IgD-negative memory B cell (primary cell): Measurements from ENCODE around the gene TRIM74. TPM values are rescaled to one million over a fixed set of nuclear protein-coding genes. Genes with fewer than 3 reads are reported as not detected.
"Not testable (repeated sequence)": the region's sequence is repeated elsewhere in the genome, so short reads cannot be mapped to it uniquely, and the experiment has no call there.

Experiments used
- H3K27ac Mint-ChIP-seq, 3 donors: one replicate each; pipeline ENCODE4 v1.8.0; 2020 to 2022; ENCODE audit warnings: mild to moderate bottlenecking in 3 of 3, mixed read lengths in 3 of 3, moderate library complexity in 1 of 3
- H3K27me3 Mint-ChIP-seq: one replicate; pipeline ENCODE4 v1.8.0; 2021; ENCODE audit warnings: mixed read lengths
- H3K36me3 Mint-ChIP-seq: one replicate; pipeline ENCODE4 v1.8.0; 2020; ENCODE audit warnings: mild to moderate bottlenecking, mixed read lengths
- H3K4me1 Mint-ChIP-seq, 3 donors: one replicate each; pipeline ENCODE4 v1.8.0; 2020 to 2022; ENCODE audit warnings: mixed read lengths in 3 of 3, mild to moderate bottlenecking in 1 of 3
- H3K4me3 Mint-ChIP-seq, 4 donors: one replicate each; pipeline ENCODE4 v1.8.0; 2020 to 2022; ENCODE audit warnings: mild to moderate bottlenecking in 4 of 4, mixed read lengths in 4 of 4, moderate library complexity in 3 of 4
- H3K9me3 Mint-ChIP-seq, 3 donors: one replicate each; pipeline ENCODE4 v1.8.0; 2020 to 2021; ENCODE audit warnings: mixed read lengths in 3 of 3, mild to moderate bottlenecking in 1 of 3
- polyA plus RNA-seq: library from polyadenylated mRNA; unstranded; fragments of 300-500 nt; fragmentation: Illumina TruSeq; gene quantifications from one replicate; pipeline ENCODE4 v1.2.3, GENCODE V29; 2021

Gene TRIM74
- polyA plus RNA-seq, 1 donor from 2014 or later: 0.66 TPM

DNA sequence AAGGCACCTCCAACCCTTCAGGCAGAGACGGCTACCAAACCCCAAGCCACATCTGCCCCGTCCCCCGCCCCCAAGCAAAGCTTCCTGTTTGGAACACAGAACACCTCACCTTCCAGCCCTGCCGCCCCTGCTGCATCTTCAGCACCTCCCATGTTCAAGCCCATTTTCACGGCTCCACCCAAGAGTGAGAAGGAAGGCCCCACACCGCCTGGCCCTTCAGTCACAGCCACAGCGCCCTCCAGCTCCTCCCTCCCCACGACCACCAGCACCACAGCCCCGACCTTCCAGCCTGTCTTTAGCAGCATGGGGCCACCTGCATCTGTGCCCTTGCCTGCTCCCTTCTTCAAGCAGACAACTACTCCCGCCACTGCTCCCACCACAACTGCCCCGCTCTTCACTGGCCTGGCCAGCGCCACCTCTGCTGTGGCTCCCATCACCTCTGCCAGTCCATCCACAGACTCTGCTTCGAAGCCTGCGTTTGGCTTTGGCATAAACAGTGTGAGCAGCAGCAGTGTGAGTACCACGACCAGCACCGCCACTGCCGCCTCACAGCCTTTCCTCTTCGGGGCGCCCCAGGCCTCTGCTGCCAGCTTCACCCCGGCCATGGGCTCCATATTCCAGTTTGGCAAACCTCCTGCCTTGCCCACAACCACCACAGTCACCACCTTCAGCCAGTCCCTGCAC lies 27.1 kb downstream of the TRIM74 start:
- not testable (repeated sequence) for H3K27me3 Mint-ChIP-seq, H3K9me3 Mint-ChIP-seq, H3K4me3 Mint-ChIP-seq, H3K36me3 Mint-ChIP-seq, H3K4me1 Mint-ChIP-seq, H3K27ac Mint-ChIP-seq

DNA sequence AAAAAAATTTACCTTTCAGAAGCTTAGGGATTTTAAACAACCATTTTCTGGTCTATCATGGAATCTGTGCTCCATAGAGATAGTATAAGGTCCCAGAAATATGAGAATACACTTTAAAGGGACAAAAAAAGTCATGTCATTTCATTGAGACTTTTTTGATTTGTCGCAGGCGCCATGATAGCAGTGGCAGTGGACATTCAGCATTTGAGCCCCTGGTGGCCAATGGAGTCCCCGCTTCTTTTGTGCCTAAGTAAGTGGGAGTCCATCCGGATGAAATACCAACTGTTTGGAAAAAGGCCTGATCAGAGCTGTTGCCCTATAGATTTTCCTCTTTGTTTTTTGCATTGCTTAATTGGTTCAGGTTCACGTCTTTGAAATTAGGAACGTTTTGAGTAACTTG lies 41.0 kb downstream of the TRIM74 start:
- not testable (repeated sequence) for H3K36me3 Mint-ChIP-seq, H3K9me3 Mint-ChIP-seq, H3K4me3 Mint-ChIP-seq, H3K27me3 Mint-ChIP-seq
- Mint-ChIP-seq H3K27ac (peak overlapping the region in 1 of 3 donors; percentile 48), H3K4me1 (peaks cover 19 to 25% (median 21%) of the 10 kb centered on the region in 3 donors)

DNA sequence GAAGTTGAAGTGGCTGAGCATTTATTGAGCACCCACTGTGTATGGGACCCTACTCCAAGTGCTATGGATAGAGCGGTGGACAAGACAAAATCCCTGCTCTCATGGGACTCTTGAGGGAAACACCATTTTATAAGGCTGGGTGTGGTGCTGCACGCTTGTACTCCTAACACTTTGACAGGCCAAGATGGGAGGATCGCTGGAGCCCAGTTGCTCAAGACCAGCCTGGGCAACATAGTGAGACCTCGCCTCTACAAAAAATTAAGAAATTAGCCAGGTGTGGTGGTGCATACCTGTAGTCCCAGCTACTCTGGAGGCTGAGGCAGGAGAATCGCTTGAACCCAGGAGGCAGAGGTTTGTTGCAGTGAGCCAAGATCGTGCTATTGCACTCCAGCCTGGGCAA lies 41.5 kb downstream of the TRIM74 start:
- not testable (repeated sequence) for H3K4me3 Mint-ChIP-seq, H3K36me3 Mint-ChIP-seq, H3K27me3 Mint-ChIP-seq, H3K27ac Mint-ChIP-seq, H3K9me3 Mint-ChIP-seq
- H3K4me1 Mint-ChIP-seq: peaks cover 20 to 25% (median 23%) of the 10 kb centered on the region in 3 donors

DNA sequence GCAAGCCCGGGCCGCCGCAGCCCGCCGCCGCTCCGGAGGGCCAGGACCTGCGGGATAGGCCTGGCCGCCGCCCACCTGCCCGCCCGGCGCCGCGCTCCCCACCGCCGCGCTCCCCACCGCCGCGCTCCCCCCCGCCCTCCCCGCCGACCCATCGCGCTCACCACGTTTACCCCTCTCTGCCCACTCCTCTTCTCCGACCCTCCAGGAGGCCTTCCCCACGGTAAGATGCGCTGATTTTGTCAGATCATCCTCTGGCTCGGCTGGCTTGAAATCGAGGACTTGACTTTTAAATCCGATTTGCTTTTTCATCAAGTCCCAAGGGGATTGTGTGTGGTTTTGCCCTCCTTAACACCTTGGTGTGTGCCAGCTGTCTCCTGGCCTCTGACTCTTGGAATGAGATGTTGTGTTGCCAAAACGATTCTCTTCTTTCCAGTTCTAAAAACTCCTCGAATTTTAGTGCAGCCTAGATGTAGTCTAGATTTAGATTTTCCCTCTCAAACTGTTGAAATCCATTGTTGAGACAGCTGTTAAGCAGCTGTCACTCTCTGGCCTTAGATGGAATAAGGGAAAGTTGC lies 43.6 kb downstream of the TRIM74 start:
- H3K9me3 Mint-ChIP-seq: no peaks in the 10 kb centered on the region
- no peaks in the 10 kb centered on the region for H3K27me3 Mint-ChIP-seq
- H3K4me1 Mint-ChIP-seq: peaks cover 20 to 28% (median 25%) of the 10 kb centered on the region in 3 donors
- H3K27ac Mint-ChIP-seq: peak overlapping the region; percentile 54 to 95 (median 67)
- H3K36me3 Mint-ChIP-seq: no peaks in the 10 kb centered on the region
- H3K4me3 Mint-ChIP-seq: peak overlapping the region; percentile 92 to 99 (median 98)

DNA sequence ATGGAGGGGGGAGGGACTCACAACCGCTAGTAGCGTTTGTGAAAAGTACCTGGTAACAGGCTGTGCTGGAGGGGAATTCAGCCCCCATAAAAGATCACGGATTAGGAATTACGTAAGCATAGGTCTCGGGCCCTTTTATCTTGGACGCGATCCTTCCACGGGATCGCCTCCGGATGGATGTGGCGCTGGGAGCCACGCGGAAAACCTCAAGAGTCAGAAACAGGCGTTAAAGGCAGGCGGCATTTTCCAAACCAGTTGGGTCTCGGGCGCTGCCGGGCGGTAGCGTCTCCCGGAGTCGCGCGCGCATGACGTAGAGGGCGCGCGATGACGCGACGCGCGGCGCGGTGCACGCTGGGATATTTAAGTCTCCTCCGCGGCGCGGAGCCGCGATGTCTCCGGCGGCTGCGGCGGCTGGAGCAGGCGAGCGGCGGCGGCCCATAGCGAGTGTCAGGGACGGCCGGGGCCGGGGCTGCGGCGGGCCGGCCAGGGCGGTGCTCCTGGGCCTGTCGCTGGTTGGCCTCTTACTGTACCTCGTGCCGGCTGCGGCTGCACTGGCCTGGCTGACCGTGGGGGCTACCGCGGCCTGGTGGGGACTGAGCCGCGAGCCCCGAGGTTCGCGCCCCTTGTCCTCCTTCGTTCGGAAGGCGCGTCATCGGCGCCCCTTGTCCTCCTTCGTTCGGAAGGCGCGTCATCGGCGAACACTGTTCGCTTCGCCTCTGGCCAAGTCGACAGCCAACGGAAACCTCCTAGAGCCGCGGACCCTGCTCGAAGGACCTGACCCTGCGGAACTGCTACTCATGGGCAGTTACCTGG lies 44.3 kb downstream of the TRIM74 start, which contains the start of gene POM121:
Gene POM121 (plus strand): TSS at position 363 of the 813 bp plus-strand sequence. CDS start 27 bp downstream, at position 390.
- no peaks in the 10 kb centered on the region for H3K36me3 Mint-ChIP-seq
- peaks cover 22 to 28% (median 25%) of the 10 kb centered on the region in 3 donors for H3K4me1 Mint-ChIP-seq
- H3K27me3 Mint-ChIP-seq: no peaks in the 10 kb centered on the region
- H3K4me3 Mint-ChIP-seq: peak within 1 kb of the TSS; percentile 97 to 99 (median 98)
- no peaks in the 10 kb centered on the region for H3K9me3 Mint-ChIP-seq
- peak within 1 kb of the TSS; percentile 95 to 99 (median 95) for H3K27ac Mint-ChIP-seq

DNA sequence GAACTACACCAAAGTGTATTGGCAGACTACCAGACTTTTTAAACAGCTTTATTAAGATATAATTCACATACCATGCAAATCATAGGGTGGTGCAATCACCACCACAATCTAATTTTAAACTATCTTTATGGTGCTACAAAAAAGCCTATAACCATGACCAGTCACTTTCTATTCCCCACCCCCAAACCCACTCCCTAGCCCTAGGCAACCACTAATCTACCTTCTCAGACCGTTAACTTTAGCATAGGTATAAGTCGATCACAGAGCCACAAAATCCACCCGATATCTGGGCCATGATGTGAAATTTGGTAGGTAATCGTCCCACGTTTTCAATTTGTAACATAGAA lies 44.9 kb downstream of the TRIM74 start:
- Mint-ChIP-seq H3K9me3 (no peaks in the 10 kb centered on the region), H3K27ac (peak overlapping the region; percentile 95 to 99 (median 95)), H3K27me3 (no peaks in the 10 kb centered on the region), H3K4me1 (peaks cover 24 to 28% (median 25%) of the 10 kb centered on the region in 3 donors), H3K4me3 (peak overlapping the region; percentile 97 to 99 (median 98)), H3K36me3 (no peaks in the 10 kb centered on the region)

DNA sequence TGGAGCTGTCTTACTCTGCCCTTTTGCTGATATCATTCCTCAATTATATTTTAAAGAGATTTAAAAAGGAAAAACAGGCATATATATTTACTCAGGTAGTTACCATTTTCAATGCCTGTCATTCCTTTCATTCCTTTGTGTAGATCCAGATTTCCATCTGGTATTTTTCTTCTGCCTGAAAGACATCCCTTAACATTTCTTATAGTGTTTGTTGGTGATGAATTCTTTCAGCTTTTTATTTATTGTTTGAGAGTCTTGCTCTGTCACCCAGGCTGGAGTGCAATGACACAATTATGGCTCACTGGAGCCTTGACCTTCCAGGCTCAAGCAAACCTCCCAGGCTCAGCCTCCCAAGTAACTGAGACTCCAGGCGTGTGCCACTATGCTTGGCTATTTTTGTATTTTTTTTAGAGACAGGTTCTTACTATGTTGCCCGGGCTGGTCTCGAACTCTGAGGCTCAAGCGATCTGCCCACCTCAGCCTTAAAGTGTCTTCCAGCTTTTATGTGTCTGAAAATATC lies 50.0 kb downstream of the TRIM74 start:
- H3K9me3 Mint-ChIP-seq: no peaks in the 10 kb centered on the region
- peak overlapping the region in 1 of 4 donors; percentile 28 for H3K4me3 Mint-ChIP-seq
- no peaks in the 10 kb centered on the region for H3K36me3 Mint-ChIP-seq
- H3K4me1 Mint-ChIP-seq: peaks cover 9 to 16% (median 13%) of the 10 kb centered on the region in 3 donors
- no peaks in the 10 kb centered on the region for H3K27me3 Mint-ChIP-seq
- no peak overlapping the region for H3K27ac Mint-ChIP-seq

DNA sequence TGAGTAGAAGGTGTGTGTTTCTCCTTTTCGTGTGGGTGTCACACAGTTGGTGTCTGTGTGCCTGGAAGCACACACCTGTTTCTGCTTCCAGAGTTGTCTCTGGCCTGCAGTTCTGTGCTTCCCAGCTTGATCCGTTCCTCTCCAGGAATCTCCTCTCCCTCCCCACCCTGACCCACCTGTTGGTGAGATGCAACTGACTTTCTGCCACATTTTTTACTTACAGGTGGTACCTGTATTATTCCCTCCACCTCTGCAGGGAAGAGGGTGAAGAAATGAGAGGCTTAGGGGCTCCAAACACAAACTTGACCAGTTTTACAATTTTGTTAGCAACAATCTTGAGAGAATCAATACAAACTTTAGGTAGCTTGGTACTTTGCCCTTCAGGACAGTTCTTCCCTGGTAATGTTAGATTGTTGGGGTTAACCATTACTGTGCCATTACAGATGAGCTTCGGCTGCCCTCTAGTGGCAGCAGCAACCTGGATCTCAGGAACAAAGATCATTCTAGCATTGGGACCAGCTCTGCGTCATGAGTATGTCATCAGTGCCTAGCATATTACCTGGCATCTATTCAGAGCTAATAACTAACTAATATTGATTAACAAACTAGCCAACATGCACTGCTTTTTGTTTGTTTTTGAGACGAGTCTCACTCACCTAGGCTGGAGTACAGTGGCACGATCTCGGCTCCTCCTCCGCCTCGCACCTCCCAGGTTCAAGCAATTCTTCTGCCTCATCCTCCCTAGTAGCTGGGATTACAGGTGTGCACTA lies 54.3 kb downstream of the TRIM74 start:
- not testable (repeated sequence) for H3K36me3 Mint-ChIP-seq
- peak overlapping the region in 2 of 3 donors; percentile 27 to 73 for H3K27ac Mint-ChIP-seq

DNA sequence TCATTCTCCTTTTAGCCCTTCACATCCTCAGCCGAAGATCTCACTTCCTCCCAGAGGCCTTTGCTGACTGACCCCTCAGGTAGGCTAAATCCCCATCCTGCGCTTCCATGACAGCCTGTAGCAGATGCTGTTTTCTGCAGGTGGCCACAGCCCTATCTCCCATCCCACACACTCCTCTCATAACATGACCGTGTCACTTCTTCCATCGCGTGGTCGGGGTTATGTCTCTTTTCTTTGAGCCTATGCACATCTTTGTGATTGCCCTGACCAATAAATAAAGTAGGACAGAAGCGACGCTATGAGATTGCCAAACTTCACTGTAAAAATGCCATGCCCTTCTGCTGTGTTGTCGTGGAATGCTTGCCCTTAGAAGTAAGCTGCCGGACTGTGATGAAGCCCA lies 55.5 kb downstream of the TRIM74 start:
- H3K27me3 Mint-ChIP-seq, H3K36me3 Mint-ChIP-seq, H3K4me1 Mint-ChIP-seq, H3K27ac Mint-ChIP-seq, H3K9me3 Mint-ChIP-seq, H3K4me3 Mint-ChIP-seq: not testable (repeated sequence)

More for the DNA sequence above, 54.3 kb downstream of the TRIM74 start:
- not testable (repeated sequence) for H3K4me1 Mint-ChIP-seq, H3K27me3 Mint-ChIP-seq, H3K4me3 Mint-ChIP-seq, H3K9me3 Mint-ChIP-seq

DNA sequence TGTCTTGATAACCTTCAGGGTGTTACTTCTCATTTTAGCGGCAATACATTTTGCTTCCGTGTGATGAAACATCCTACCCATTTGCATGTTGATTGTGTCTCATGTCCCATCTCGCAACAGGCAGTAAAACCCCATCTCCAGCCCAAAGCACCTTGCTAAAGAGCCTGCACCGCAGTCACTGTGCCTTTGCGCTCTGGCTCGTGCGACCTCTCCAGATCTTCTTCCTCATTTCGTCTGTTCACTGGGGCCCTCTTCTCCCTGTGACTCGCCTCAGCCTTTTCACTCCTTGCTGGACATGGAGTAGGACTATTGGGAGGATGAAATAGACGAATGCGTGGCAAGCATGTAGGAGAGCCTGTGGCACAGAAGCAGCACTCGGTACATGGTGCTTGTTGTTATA lies 57.9 kb downstream of the TRIM74 start:
- not testable (repeated sequence) for H3K27ac Mint-ChIP-seq, H3K36me3 Mint-ChIP-seq, H3K4me1 Mint-ChIP-seq

More for the DNA sequence above, 57.9 kb downstream of the TRIM74 start:
- H3K27me3 Mint-ChIP-seq, H3K9me3 Mint-ChIP-seq, H3K4me3 Mint-ChIP-seq: not testable (repeated sequence)

Other genes with a start within 250 kb of the TRIM74 start
- 3.6 TPM for gene TYW1B, start 141.3 kb downstream of the TRIM74 start, polyA plus RNA-seq
- 16.0 TPM for gene POM121, start 44.4 kb downstream of the TRIM74 start, polyA plus RNA-seq
- 0.19 TPM for gene SPDYE8, start 60.3 kb upstream of the TRIM74 start, polyA plus RNA-seq
- gene SPDYE11, start 88.4 kb upstream of the TRIM74 start, polyA plus RNA-seq: 0.19 TPM
- 0.19 TPM for gene SPDYE9, start 116.6 kb upstream of the TRIM74 start, polyA plus RNA-seq